Motor neuron (in vitro differentiated cells): Measurements from ENCODE around the gene ARHGAP9. TPM values are rescaled to one million over a fixed set of nuclear protein-coding genes. Genes with fewer than 3 reads are reported as not detected.
"Not testable (repeated sequence)": the region's sequence is repeated elsewhere in the genome, so short reads cannot be mapped to it uniquely, and the experiment has no call there.

Experiments
- ATAC-seq, 8 experiments: fragments of 200-7000 bp; cut with Tn5 transposase; replicated peaks in 6 of 8; 2 replicates each; pipeline ENCODE4 v1.8.0; 2021; ENCODE audit warnings: mild to moderate bottlenecking in 8 of 8, moderate library complexity in 8 of 8
- H3K27ac ChIP-seq, 2 donors: fragments of 250-450 bp; sonication (Bioruptor Pico); 2 replicates each; pipeline ENCODE4 v1.9.0; 2021; ENCODE audit warnings: antibody characterized with exemption in 2 of 2, mild to moderate bottlenecking in 2 of 2, moderate library complexity in 1 of 2
- H3K4me1 ChIP-seq, 2 donors: fragments of 250-450 bp; sonication (Bioruptor Pico); replicated peaks in 1 of 2; 2 replicates each; pipeline ENCODE4 v1.6.1; 2021; ENCODE audit warnings: antibody characterized with exemption in 2 of 2, mild to moderate bottlenecking in 2 of 2, moderate library complexity in 1 of 2
- H3K4me3 ChIP-seq, 5 donors: fragments of 250-450 bp; sonication (Bioruptor Pico); 2 replicates each; pipeline ENCODE4 v1.9.0; 2021; ENCODE audit warnings: antibody characterized with exemption in 5 of 5, mild to moderate bottlenecking in 5 of 5, moderate library complexity in 4 of 5
- WGBS, 10 experiments: fragments of 450-650 bp; shearing (Covaris generic); methylation state at CpG; one replicate each; pipeline ENCODE4 v1.0.0; 2022; 5-methylcytosine and 5-hydroxymethylcytosine counted together
- in situ Hi-C, 9 experiments: fragments of 400-800 bp; cut with MboI; loops; one replicate each; pipeline ENCODE4 v1.15.0; 2021; ENCODE audit warnings: low sequenced_read_pairs in 9 of 9, low pct_unique_long_range_greater_than_20kb in 2 of 9; ENCODE audit not compliant: unreplicated experiment in 9 of 9
- total RNA-seq, 8 experiments: library from RNA; unstranded; fragments of 300-600 nt; gene quantifications; 2 replicates each; pipeline versions ENCODE4 v1.2.3 to v1.2.4, GENCODE V29; 2022

ARHGAP9 gene
- total RNA-seq, 8 experiments from 2014 or later: 0.45 to 6.2 (median 2.0) TPM

GRCh38 chr12:57444744-57445143, 34.9 kb downstream of the ARHGAP9 start:
- no peak overlapping the region for H3K27ac ChIP-seq
- no peak overlapping the region for H3K4me3 ChIP-seq
- WGBS, 10 experiments: 0 to 98% (median 81%) methylated on average over 1 to 5 of the region's 5 CpGs
- in situ Hi-C loops: loop anchor here in 1 of 9 experiments (25.0 kb wide), 1 partner anchor 132 kb away; no protein-coding TSS in a partner anchor
- no peak for ATAC-seq
- H3K4me1 ChIP-seq: no peaks in the 10 kb centered on the region

- not testable (repeated sequence) for ATAC-seq, H3K4me3 ChIP-seq, H3K27ac ChIP-seq, H3K4me1 ChIP-seq
- 0 to 100% (median 73%) methylated on average over 1 to 5 of the region's 6 CpGs; no CpG with 5 or more reads in 1 of the 10 experiments for WGBS, 10 experiments
- in situ Hi-C loops: loop anchor here in 1 of 9 experiments (25.0 kb wide), 1 partner anchor 132 kb away; no protein-coding TSS in a partner anchor
Observed at GRCh38 chr12:57444337-57444736, 35.3 kb downstream of the ARHGAP9 start.

- WGBS, 10 experiments: 0 to 100% (median 29%) methylated on average over 1 of the region's 1 CpG; no CpG with 5 or more reads in 4 of the 10 experiments
- H3K4me1 ChIP-seq: no peaks in the 10 kb centered on the region
- peak in 2 of 8 experiments; percentile 65 to 86 for ATAC-seq
- H3K4me3 ChIP-seq: no peak overlapping the region
- in situ Hi-C loops: loop anchor here in 1 of 9 experiments (25.0 kb wide), 1 partner anchor 130 kb away; no protein-coding TSS in a partner anchor
- H3K27ac ChIP-seq: no peak overlapping the region
Observed at GRCh38 chr12:57441846-57442427, 37.7 kb downstream of the ARHGAP9 start.

DNA sequence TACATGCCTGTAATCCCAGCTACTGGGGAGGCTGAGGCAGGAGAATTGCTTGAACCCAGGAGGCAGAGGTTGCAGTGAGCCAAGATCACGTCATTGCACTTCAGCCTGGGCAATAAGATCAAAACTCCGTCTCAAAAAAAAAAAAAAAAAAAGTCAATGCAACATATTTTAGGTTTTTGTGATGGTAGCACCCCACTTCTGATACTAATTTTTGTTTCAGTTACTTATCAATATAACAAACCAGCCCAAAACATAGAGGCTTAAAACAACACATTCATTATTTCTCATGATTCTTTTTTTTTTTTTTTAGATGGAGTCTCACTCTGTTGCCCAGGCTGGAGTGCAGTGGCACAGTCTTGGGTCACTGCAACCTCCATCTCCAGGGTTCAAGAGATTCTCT, 38.3 kb downstream of the ARHGAP9 start:
- not testable (repeated sequence) for H3K4me1 ChIP-seq, ATAC-seq, H3K27ac ChIP-seq, H3K4me3 ChIP-seq
- in situ Hi-C loops: loop anchor here in 1 of 9 experiments (25.0 kb wide), 1 partner anchor 129 kb away; no protein-coding TSS in a partner anchor
- WGBS, 10 experiments: 40 to 100% (median 81%) methylated on average over 1 to 2 of the region's 2 CpGs; no CpG with 5 or more reads in 5 of the 10 experiments

DNA sequence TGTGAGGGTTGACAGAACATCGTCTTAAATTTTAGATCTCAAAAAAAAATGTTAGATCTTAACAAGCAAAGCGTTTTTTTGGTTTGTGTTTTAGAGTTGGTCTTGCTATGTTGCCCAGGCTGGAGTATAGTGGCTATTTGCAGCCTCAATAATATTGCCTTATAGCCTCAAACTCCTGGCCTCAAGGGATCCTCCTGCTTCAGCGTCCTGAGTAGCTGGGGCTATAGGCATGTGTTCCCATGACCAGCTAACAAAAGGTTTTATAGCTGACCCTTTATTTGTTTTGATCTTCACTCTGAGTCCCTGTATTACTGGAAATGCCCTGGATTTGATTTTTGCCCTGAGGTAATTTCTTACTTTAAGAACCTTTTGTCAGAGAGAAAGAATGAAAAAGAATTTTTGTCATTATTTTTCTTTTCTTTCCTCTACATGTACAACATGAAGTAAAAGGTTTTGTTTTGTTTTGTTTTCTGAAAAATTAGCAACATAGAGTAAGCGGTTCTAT, 39.9 kb downstream of the ARHGAP9 start:
- ATAC-seq: no peak
- WGBS, 10 experiments: 46 to 100% (median 71%) methylated on average over 1 to 4 of the region's 4 CpGs
- no peak overlapping the region for H3K4me3 ChIP-seq
- no peak overlapping the region for H3K27ac ChIP-seq
- H3K4me1 ChIP-seq: no peaks in the 10 kb centered on the region
- in situ Hi-C loops: loop anchor here in 1 of 9 experiments (25.0 kb wide), 1 partner anchor 128 kb away; no protein-coding TSS in a partner anchor

DNA sequence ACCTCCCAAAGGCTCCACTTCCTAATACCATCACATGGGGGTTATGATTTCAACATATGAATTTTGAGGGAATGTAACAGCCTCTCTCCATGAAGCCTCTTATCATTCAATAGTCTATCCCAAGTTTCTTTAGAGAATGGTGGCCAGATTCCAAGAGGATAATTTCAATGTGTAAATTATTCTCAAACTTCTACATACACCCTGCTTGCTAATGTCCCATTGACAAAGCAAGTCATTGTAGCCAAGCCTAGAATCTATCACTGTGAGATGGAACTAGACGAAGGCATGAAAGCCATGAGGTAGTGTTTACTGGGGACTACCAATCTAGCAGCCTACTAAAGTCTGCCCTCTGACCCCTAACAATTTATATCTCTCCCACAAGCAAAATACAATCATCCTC, 41.3 kb downstream of the ARHGAP9 start:
- Histone ChIP-seq H3K27ac (no peak overlapping the region), H3K4me1 (no peaks in the 10 kb centered on the region), H3K4me3 (no peak overlapping the region)
- WGBS, 10 experiments: 29 to 50% (median 31%) methylated on average over 1 of the region's 1 CpG; no CpG with 5 or more reads in 7 of the 10 experiments
- in situ Hi-C loops: loop anchor here in 1 of 9 experiments (25.0 kb wide), 1 partner anchor 126 kb away; no protein-coding TSS in a partner anchor
- ATAC-seq: peak in 3 of 8 experiments; percentile 40 to 73 (median 70)

DNA sequence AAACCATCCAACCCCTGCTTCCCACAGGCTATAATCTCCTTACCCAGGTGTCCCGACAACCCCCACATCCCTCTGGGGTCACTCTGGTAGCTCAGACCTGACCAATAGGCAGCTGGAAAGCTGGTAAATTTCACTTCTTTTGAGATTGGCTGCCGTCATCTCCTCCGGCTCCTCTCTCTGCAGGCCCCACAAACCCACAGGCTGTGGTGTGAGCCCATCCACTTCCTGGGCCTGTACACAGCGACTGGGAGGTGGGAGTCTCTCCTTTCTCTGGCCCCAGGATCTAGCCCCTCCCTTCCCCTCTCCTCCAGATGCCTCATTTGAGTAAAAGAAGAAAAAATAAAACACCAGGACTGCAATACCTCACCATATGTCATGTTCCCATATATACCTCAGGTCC, 44.4 kb downstream of the ARHGAP9 start:
- H3K4me1 ChIP-seq: peaks cover 2 to 6% of the 10 kb centered on the region in 2 donors
- in situ Hi-C loops: loop anchor here in 1 of 9 experiments (25.0 kb wide), 1 partner anchor 123 kb away; no protein-coding TSS in a partner anchor
- H3K27ac ChIP-seq: no peak overlapping the region
- H3K4me3 ChIP-seq: no peak overlapping the region
- 61 to 83% (median 80%) methylated on average over 1 to 3 of the region's 4 CpGs; no CpG with 5 or more reads in 5 of the 10 experiments for WGBS, 10 experiments
- no peak for ATAC-seq

- 28 to 90% (median 77%) methylated on average over 2 to 7 of the region's 8 CpGs; no CpG with 5 or more reads in 4 of the 10 experiments for WGBS, 10 experiments
- ATAC-seq: no peak
- Histone ChIP-seq H3K4me3 (no peak within 1 kb of the TSS), H3K4me1 (peaks cover 2 to 6% of the 10 kb centered on the region in 2 donors), H3K27ac (no peak within 1 kb of the TSS)
- in situ Hi-C loops: loop anchor here in 1 of 9 experiments (25.0 kb wide), 1 partner anchor 122 kb away; no protein-coding TSS in a partner anchor
Observed at GRCh38 chr12:57434517-57435223, 45.0 kb downstream of the ARHGAP9 start, which contains the start of gene INHBC. TSS of gene INHBC (plus strand) at chr12:57434784. CDS start at chr12:57434887, 103 bp downstream.

DNA sequence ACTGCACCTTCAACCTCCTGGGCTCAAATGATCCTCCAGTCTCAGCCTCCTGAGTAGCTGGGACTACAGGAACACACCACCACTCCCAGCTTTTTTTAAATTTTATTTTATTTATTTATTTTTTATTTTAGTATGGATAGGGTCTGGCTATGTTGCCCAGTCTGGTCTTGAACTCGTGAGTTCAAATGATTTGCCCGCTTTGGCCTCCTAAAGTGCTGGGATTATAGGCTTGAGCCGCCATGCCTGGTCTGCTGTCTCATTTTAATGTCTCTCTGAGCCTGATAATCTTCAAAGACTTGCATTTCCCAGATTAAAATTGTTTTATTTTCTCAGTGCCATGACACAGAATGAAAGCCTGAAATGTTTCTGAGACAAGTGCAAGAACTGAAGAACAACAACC, 46.3 kb downstream of the ARHGAP9 start:
- in situ Hi-C loops: loop anchor here in 1 of 9 experiments (25.0 kb wide), 1 partner anchor 121 kb away; no protein-coding TSS in a partner anchor
- no peak for ATAC-seq
- Histone ChIP-seq H3K27ac (no peak overlapping the region), H3K4me1 (peaks cover 2 to 6% of the 10 kb centered on the region in 2 donors), H3K4me3 (no peak overlapping the region)
- WGBS, 10 experiments: 79 to 100% (median 85%) methylated on average over 1 to 3 of the region's 3 CpGs; no CpG with 5 or more reads in 1 of the 10 experiments

- ATAC-seq: no peak
- 84 to 100% (median 90%) methylated on average over 1 to 10 of the region's 11 CpGs for WGBS, 10 experiments
- Histone ChIP-seq H3K4me1 (peaks cover 2 to 6% of the 10 kb centered on the region in 2 donors), H3K27ac (no peak overlapping the region), H3K4me3 (peak overlapping the region in 4 of 5 donors; percentile 66 to 90 (median 81))
- in situ Hi-C loops: loop anchor here in 1 of 9 experiments (25.0 kb wide), 1 partner anchor 119 kb away; no protein-coding TSS in a partner anchor
Observed at GRCh38 chr12:57431654-57432188, 47.9 kb downstream of the ARHGAP9 start.

GRCh38 chr12:57430931-57431566, 48.6 kb downstream of the ARHGAP9 start, which contains the start of gene R3HDM2:
TSS of gene R3HDM2 (minus strand) at chr12:57431043. CDS start at chr12:57310428, 120,615 bp downstream.
- in situ Hi-C loops: loop anchor here in 1 of 9 experiments (25.0 kb wide), 1 partner anchor 119 kb away; no protein-coding TSS in a partner anchor
- Histone ChIP-seq H3K4me3 (peak within 1 kb of the TSS; percentile 66 to 90 (median 83)), H3K27ac (peak within 1 kb of the TSS; percentile 90), H3K4me1 (peaks cover 2 to 6% of the 10 kb centered on the region in 2 donors)
- 5 to 50% (median 25%) methylated on average over 1 to 22 of the region's 41 CpGs; no CpG with 5 or more reads in 1 of the 10 experiments for WGBS, 10 experiments
- peak; percentile 94 to 98 (median 96) for ATAC-seq
